Gastroesophageal sphincter (tissue), 4 donors: Measurements from ENCODE around the gene ANK2. TPM values are rescaled to one million over a fixed set of nuclear protein-coding genes. Genes with fewer than 3 reads are reported as not detected.

Experiments
- ATAC-seq: fragments of 150-250 bp; one replicate; pipeline ENCODE4 v1.9.1; 2016; ENCODE audit warnings: mild to moderate bottlenecking, moderate library complexity
- H3K27ac ChIP-seq, 4 donors: fragments of 200-600 bp; sonication (generic) in 3 of 4; 1 replicate in 3 of 4; 2 replicates in 1 of 4; pipeline ENCODE4 v1.5.1; 2016 to 2019
- H3K27me3 ChIP-seq: fragments of 200-600 bp; sonication (generic); one replicate; pipeline ENCODE4 v1.5.1; 2019
- H3K36me3 ChIP-seq, 2 donors: fragments of 200-600 bp; sonication (generic); one replicate each; pipeline ENCODE4 v1.5.1; 2019; ENCODE audit warnings: control low read depth in 1 of 2
- H3K4me1 ChIP-seq, 3 donors: fragments of 200-600 bp; sonication (generic); 1 replicate in 2 of 3; 2 replicates in 1 of 3; pipeline ENCODE4 v1.5.1; 2016 to 2019; ENCODE audit warnings: control low read depth in 2 of 3
- H3K4me3 ChIP-seq, 2 donors: fragments of 200-600 bp; sonication (generic); one replicate each; pipeline ENCODE4 v1.5.1; 2019; ENCODE audit warnings: mild to moderate bottlenecking in 1 of 2, moderate library complexity in 1 of 2
- H3K9me3 ChIP-seq, 3 donors: fragments of 200-600 bp; sonication (generic); one replicate each; pipeline ENCODE4 v1.5.1; 2017 to 2019; ENCODE audit warnings: control low read depth in 2 of 3
- CTCF ChIP-seq, 4 experiments: fragments of 200-600 bp in 2 of 4; fragments of 450-650 bp in 2 of 4; sonication (generic) in 1 of 4; IDR thresholded peaks; one replicate each; pipeline ENCODE4 v1.5.1; 2017 to 2019; ENCODE audit warnings: antibody characterized with exemption in 4 of 4, mild to moderate bottlenecking in 2 of 4, moderate library complexity in 2 of 4
- EP300 ChIP-seq: sonication (generic); formaldehyde crosslinking; IDR thresholded peaks from one replicate; pipeline ENCODE4 v1.6.1; 2017; ENCODE audit warnings: antibody characterized with exemption, mild to moderate bottlenecking
- POLR2A ChIP-seq, 2 donors: fragments of 450-650 bp; IDR thresholded peaks; one replicate each; pipeline ENCODE4 v1.6.1; 2017; ENCODE audit warnings: antibody characterized with exemption in 2 of 2, mild to moderate bottlenecking in 2 of 2, moderate library complexity in 1 of 2
- POLR2AphosphoS5 ChIP-seq: sonication (generic); formaldehyde crosslinking; IDR thresholded peaks from one replicate; pipeline ENCODE4 v1.6.1; 2017; ENCODE audit warnings: antibody characterized with exemption
- WGBS, 2 donors: methylation state at CpG; one replicate each; pipeline ENCODE4 v1.1.5; 2018; ENCODE audit warnings: low coverage in 1 of 2; 5-methylcytosine and 5-hydroxymethylcytosine counted together
- total RNA-seq, 4 donors: library from RNA; depleted of rRNA; stranded (reverse); fragments of >200 nt; gene quantifications; one replicate each; pipeline ENCODE4 v1.1.0, GENCODE V29; 2016

ANK2 gene
- total RNA-seq, 4 donors from 2014 or later, result 84.9 to 104 (median 91.5) TPM

DNA sequence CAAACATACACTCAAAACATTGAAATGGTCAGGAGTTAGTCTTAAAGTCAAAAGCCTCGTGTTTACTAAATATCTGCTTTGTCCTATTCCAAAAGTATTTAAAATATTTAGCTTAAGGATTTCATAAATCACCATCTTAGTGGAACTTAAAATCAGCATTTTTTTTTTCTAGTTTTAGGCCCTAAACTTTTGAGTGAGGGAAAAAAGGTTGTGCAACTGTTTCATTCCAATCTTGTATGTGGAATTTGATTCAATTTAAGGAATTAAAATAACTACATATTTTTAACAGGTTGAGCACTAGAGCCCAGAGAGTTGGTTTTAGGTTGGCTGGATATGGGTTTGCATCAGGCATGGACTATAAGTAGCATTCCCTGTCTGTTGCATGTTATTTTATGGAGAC lies 35.7 kb upstream of the ANK2 start:
- Histone ChIP-seq H3K4me1 (peaks cover 0 to 4% (median 0%) of the 10 kb centered on the region in 3 donors), H3K4me3 (no peak overlapping the region), H3K27me3 (no peaks in the 10 kb centered on the region), H3K27ac (no peak overlapping the region), H3K9me3 (no peaks in the 10 kb centered on the region), H3K36me3 (no peaks in the 10 kb centered on the region)
- TF ChIP-seq EP300 (no peak), POLR2A (IDR thresholded peaks at IDR 0.05) (no peak), CTCF (IDR thresholded peaks at IDR 0.05) (no peak), POLR2AphosphoS5 (no peak)
- 47 to 55% methylated on average over 1 of the region's 1 CpG for WGBS, 2 donors
- no peak for ATAC-seq

DNA sequence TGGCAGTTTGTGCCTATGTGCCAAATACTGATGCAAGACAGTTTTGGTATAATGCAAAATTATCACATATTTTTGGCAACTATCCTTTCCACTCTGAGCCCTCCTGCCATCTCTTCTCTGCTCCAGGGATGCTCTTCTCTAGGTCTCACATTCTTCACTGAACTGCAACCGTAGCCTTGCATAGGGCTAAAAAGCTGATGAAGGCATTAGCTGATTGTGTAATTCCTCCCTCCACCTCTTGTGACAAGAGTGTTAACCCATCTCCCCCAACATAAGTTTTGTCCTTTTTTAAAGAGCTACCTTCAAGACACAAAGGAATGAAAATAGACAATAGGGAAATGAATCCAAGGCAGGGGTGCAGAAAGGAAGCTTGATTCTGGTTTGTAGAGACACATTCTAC lies 33.1 kb upstream of the ANK2 start:
- no peak for ATAC-seq
- TF ChIP-seq POLR2AphosphoS5 (no peak), CTCF (IDR thresholded peaks at IDR 0.05) (no peak), EP300 (no peak), POLR2A (IDR thresholded peaks at IDR 0.05) (no peak)

GRCh38 chr4:113020966-113021365 lies 28.5 kb upstream of the ANK2 start:
- Histone ChIP-seq H3K4me3 (no peak overlapping the region), H3K4me1 (peaks cover 0 to 11% (median 0%) of the 10 kb centered on the region in 3 donors), H3K36me3 (no peaks in the 10 kb centered on the region), H3K27me3 (no peaks in the 10 kb centered on the region), H3K9me3 (no peaks in the 10 kb centered on the region), H3K27ac (peak overlapping the region in 1 of 4 donors; percentile 3)
- 20 to 43% methylated on average over 1 of the region's 1 CpG for WGBS, 2 donors
- TF ChIP-seq POLR2AphosphoS5 (no peak), POLR2A (IDR thresholded peaks at IDR 0.05) (no peak), CTCF (IDR thresholded peaks at IDR 0.05) (no peak), EP300 (no peak)
- ATAC-seq, result no peak

More for the DNA sequence above, 33.1 kb upstream of the ANK2 start:
- WGBS, 2 donors, result 100% methylated on average over 1 of the region's 1 CpG
- no peak overlapping the region for H3K27ac ChIP-seq
- no peak overlapping the region for H3K4me3 ChIP-seq
- no peaks in the 10 kb centered on the region for H3K27me3 ChIP-seq
- H3K4me1 ChIP-seq, result peaks cover 0 to 11% (median 0%) of the 10 kb centered on the region in 3 donors
- H3K36me3 ChIP-seq, result no peaks in the 10 kb centered on the region
- no peaks in the 10 kb centered on the region for H3K9me3 ChIP-seq

- TF ChIP-seq CTCF (IDR thresholded peaks at IDR 0.05) (no peak), EP300 (no peak), POLR2A (IDR thresholded peaks at IDR 0.05) (no peak), POLR2AphosphoS5 (no peak)
- ATAC-seq, result no peak
- Histone ChIP-seq H3K27me3 (no peaks in the 10 kb centered on the region), H3K9me3 (no peaks in the 10 kb centered on the region), H3K27ac (no peak overlapping the region), H3K4me1 (peaks cover 0 to 11% (median 0%) of the 10 kb centered on the region in 3 donors), H3K36me3 (no peaks in the 10 kb centered on the region), H3K4me3 (no peak overlapping the region)
- WGBS, 2 donors, result 100% methylated on average over 1 of the region's 1 CpG
Measured at GRCh38 chr4:113024388-113024787, 25.1 kb upstream of the ANK2 start.

GRCh38 chr4:113025416-113025815 lies 24.0 kb upstream of the ANK2 start:
- H3K4me3 ChIP-seq, result no peak overlapping the region
- H3K36me3 ChIP-seq, result no peaks in the 10 kb centered on the region
- no peak overlapping the region for H3K27ac ChIP-seq
- H3K4me1 ChIP-seq, result peaks cover 0 to 11% (median 0%) of the 10 kb centered on the region in 3 donors
- WGBS, 2 donors, result 29 to 94% methylated on average over 1 of the region's 1 CpG
- H3K27me3 ChIP-seq, result no peaks in the 10 kb centered on the region
- ATAC-seq, result no peak
- H3K9me3 ChIP-seq, result no peaks in the 10 kb centered on the region
- TF ChIP-seq POLR2A (IDR thresholded peaks at IDR 0.05) (no peak), CTCF (IDR thresholded peaks at IDR 0.05) (no peak), POLR2AphosphoS5 (no peak), EP300 (no peak)
